ENCODE measurements around the gene CTNNA3. TPM values are rescaled to one million over a fixed set of nuclear protein-coding genes. Genes with fewer than 3 reads are reported as not detected.

Gene CTNNA3
- total and polyA plus RNA-seq, 7 donors, result under 0.01 to 4.6 (median 2.4) TPM; not detected in 1

- H3K27ac ChIP-seq, result no peak overlapping the region
- no peak for TF ChIP-seq POLR2A (IDR thresholded peaks at IDR 0.05)
- TF ChIP-seq EP300 (IDR thresholded peaks at IDR 0.05), result no peak
- TF ChIP-seq POLR2AphosphoS5 (IDR thresholded peaks at IDR 0.05), result no peak
- TF ChIP-seq CTCF (IDR thresholded peaks at IDR 0.05), result no peak
- H3K36me3 ChIP-seq, result no peaks in the 10 kb centered on the region
- intact Hi-C loops (cut with DNase I), result no loop called here
- no peaks in the 10 kb centered on the region for H3K9me3 ChIP-seq
- H3K27me3 ChIP-seq, result no peaks in the 10 kb centered on the region
- no peak overlapping the region for H3K4me3 ChIP-seq
- H3K4me1 ChIP-seq, result no peaks in the 10 kb centered on the region
- 57 to 78% methylated on average over 3 of the region's 3 CpGs for WGBS, 2 donors
- DNase-seq, result no peak
Observed at GRCh38 chr10:66294538-66294937, 1401.5 kb downstream of the CTNNA3 start.

- Histone ChIP-seq H3K27me3 (no peaks in the 10 kb centered on the region), H3K4me1 (no peaks in the 10 kb centered on the region), H3K27ac (no peak overlapping the region), H3K4me3 (no peak overlapping the region), H3K36me3 (no peaks in the 10 kb centered on the region), H3K9me3 (no peaks in the 10 kb centered on the region)
- no peak for DNase-seq
- intact Hi-C loops (cut with DNase I), result no loop called here
- TF ChIP-seq POLR2A (IDR thresholded peaks at IDR 0.05) (no peak), EP300 (IDR thresholded peaks at IDR 0.05) (no peak), CTCF (IDR thresholded peaks at IDR 0.05) (no peak), POLR2AphosphoS5 (IDR thresholded peaks at IDR 0.05) (no peak)
Observed at GRCh38 chr10:66292922-66293321, 1403.1 kb downstream of the CTNNA3 start.

GRCh38 chr10:66292456-66292855 is 1403.5 kb downstream of the CTNNA3 start:
- intact Hi-C loops (cut with DNase I), result no loop called here
- TF ChIP-seq CTCF (IDR thresholded peaks at IDR 0.05) (no peak), EP300 (IDR thresholded peaks at IDR 0.05) (no peak), POLR2A (IDR thresholded peaks at IDR 0.05) (no peak), POLR2AphosphoS5 (IDR thresholded peaks at IDR 0.05) (no peak)
- 71 to 81% methylated on average over 1 of the region's 1 CpG for WGBS, 2 donors

GRCh38 chr10:66291133-66291532 is 1404.9 kb downstream of the CTNNA3 start:
- TF ChIP-seq CTCF (IDR thresholded peaks at IDR 0.05) (no peak), POLR2A (IDR thresholded peaks at IDR 0.05) (no peak), POLR2AphosphoS5 (IDR thresholded peaks at IDR 0.05) (no peak), EP300 (IDR thresholded peaks at IDR 0.05) (no peak)
- H3K27me3 ChIP-seq, result no peaks in the 10 kb centered on the region
- intact Hi-C loops (cut with DNase I), result no loop called here
- H3K4me3 ChIP-seq, result no peak overlapping the region
- no peak overlapping the region for H3K27ac ChIP-seq
- H3K4me1 ChIP-seq, result no peaks in the 10 kb centered on the region
- no peaks in the 10 kb centered on the region for H3K9me3 ChIP-seq
- 22 to 67% methylated on average over 2 of the region's 2 CpGs for WGBS, 2 donors
- H3K36me3 ChIP-seq, result no peaks in the 10 kb centered on the region
- no peak for DNase-seq

More at GRCh38 chr10:66292456-66292855, 1403.5 kb downstream of the CTNNA3 start:
- no peaks in the 10 kb centered on the region for H3K36me3 ChIP-seq
- H3K4me3 ChIP-seq, result no peak overlapping the region
- H3K27me3 ChIP-seq, result no peaks in the 10 kb centered on the region
- DNase-seq, result no peak
- no peaks in the 10 kb centered on the region for H3K4me1 ChIP-seq
- no peak overlapping the region for H3K27ac ChIP-seq
- no peaks in the 10 kb centered on the region for H3K9me3 ChIP-seq

- Histone ChIP-seq H3K9me3 (no peaks in the 10 kb centered on the region), H3K27ac (no peak overlapping the region), H3K4me3 (no peak overlapping the region), H3K27me3 (no peaks in the 10 kb centered on the region), H3K4me1 (no peaks in the 10 kb centered on the region), H3K36me3 (no peaks in the 10 kb centered on the region)
- DNase-seq, result no peak
- TF ChIP-seq CTCF (IDR thresholded peaks at IDR 0.05), result no peak
- TF ChIP-seq EP300 (IDR thresholded peaks at IDR 0.05), result no peak
- no peak for TF ChIP-seq POLR2AphosphoS5 (IDR thresholded peaks at IDR 0.05)
- TF ChIP-seq POLR2A (IDR thresholded peaks at IDR 0.05), result no peak
- intact Hi-C loops (cut with DNase I), result no loop called here
Observed at GRCh38 chr10:66284621-66285020, 1411.4 kb downstream of the CTNNA3 start.
